Astrocyte of the cerebellum (primary cell): Measurements from ENCODE around the gene NEK10.

Experiments used
- DNase-seq: peaks from one replicate; pipeline ENCODE4 v3.0.0-alpha.2; 2011; ENCODE audit warnings: low read depth
- H3K4me3 ChIP-seq: 2 replicates; pipeline ENCODE4 v1.5.1; 2011; ENCODE audit warnings: mild to moderate bottlenecking, low read depth, low read length, moderate library complexity
- CTCF ChIP-seq: IDR thresholded peaks from 2 replicates; pipeline ENCODE4 v1.5.1; 2012; ENCODE audit warnings: low read length, low read depth, moderate library complexity, mild to moderate bottlenecking; ENCODE audit errors: missing control alignments
- in situ Hi-C: cut with HindIII; loops from 2 replicates; pipeline ENCODE4 v1.10.0; 2017; ENCODE audit warnings: low sequenced_read_pairs

NEK10 gene

DNA sequence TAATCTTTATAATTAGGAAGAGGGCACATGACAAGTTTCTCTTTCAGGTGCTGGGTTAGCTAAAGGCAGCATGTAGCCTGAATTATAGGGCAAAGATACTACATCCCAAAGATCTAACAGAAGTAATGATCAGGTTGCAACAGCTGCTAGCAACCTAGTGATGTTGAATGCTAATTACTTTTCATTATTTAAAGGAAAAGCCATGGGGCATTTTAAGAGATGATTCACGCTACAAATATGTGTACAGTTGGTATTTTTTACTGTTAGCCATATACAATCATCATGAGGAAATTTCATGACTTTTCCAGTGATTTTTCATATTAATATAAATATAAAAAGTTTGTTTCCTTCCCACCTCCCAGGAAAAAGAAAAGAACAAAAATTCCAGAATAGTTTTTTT lies 43.0 kb downstream of the NEK10 start:
- no peak for TF ChIP-seq CTCF
- H3K4me3 ChIP-seq = no peak overlapping the region
- in situ Hi-C loops = no loop called here
- DNase-seq = no peak

DNA sequence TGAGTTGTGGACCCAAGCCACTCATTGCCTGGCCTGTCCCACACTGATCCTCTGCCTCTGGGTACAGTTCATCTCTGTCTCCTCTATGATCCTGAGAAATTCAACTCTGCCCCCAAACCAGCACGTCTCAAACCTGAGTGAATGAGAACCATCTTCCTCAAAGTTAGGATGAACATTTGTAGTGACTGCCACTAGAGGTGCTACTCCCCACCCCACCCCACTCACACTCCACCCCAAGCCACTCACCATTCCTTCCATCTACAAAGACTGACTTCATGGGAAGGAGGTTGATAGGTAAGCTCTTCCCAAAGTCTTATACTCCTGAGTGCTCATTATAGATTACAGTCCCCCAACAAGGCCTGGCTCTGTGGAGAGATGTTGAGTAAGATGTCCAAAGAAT lies 43.8 kb downstream of the NEK10 start:
- in situ Hi-C loops = no loop called here
- no peak overlapping the region for H3K4me3 ChIP-seq
- DNase-seq = no peak
- TF ChIP-seq CTCF = no peak

DNA sequence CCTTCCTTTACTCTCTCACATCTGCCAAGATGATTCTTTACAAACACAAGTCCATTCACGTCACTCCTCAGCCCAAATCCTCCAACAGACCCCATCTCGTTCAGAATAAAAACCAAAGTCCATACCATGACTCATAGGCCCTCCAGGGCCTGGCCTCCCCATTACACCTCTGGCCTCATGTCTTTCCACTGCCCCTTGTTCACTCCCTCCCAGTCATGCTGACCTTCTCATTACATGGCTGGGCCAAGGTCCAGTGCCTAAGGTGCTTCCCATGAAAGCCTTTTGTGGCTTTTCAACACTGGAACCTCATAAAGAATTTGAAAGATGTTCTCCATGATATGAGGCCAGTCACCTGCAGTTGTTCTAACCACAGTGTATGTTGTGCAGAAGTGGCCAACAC lies 44.5 kb downstream of the NEK10 start:
- DNase-seq = no peak
- no peak for TF ChIP-seq CTCF
- H3K4me3 ChIP-seq = no peak overlapping the region
- in situ Hi-C loops = no loop called here

DNA sequence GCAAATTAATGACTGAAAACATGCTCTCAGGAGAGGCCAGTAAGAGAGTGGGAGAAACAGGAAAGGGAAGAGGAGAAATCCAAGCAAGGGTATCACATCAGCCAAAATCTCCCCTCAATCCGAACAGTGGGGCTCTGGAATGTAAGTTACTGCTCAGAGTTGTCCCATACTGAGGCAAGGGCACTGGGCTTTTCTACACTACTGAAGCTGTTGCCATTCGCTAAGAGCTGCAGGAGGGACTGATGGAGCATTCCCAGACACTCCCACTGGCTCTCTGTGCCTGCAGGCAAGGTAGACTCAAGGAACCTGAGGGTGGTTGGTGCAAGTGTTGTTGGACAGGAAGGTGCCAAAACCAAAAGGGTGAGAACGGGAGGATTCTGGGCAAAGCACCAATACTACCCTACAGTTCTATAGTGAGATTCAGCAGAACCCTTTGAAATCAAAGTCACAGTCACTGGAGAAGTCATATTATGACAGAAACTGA lies 46.1 kb downstream of the NEK10 start:
- H3K4me3 ChIP-seq = no peak overlapping the region
- no peak for DNase-seq
- TF ChIP-seq CTCF = no peak
- in situ Hi-C loops = no loop called here

DNA sequence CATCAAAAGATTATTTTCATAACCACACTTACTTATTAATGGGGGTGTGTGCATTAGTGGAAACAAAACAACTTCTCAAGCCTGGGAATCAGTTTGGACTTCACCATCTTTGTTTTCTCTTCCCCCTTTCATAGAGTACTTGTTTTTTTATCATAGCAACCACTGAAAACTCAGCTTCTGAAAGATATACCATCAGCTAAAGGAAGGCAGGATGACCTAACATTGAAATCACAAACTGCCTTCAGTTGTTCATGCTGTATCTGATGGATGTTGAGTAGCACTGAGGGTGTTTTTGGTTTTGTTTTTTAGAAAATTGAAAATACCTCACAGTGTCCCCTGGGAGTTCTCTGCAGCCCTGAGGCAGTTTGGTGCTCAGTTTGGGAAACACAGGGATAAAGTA lies 46.5 kb downstream of the NEK10 start:
- no peak for TF ChIP-seq CTCF
- in situ Hi-C loops = no loop called here
- H3K4me3 ChIP-seq = no peak overlapping the region
- DNase-seq = no peak

DNA sequence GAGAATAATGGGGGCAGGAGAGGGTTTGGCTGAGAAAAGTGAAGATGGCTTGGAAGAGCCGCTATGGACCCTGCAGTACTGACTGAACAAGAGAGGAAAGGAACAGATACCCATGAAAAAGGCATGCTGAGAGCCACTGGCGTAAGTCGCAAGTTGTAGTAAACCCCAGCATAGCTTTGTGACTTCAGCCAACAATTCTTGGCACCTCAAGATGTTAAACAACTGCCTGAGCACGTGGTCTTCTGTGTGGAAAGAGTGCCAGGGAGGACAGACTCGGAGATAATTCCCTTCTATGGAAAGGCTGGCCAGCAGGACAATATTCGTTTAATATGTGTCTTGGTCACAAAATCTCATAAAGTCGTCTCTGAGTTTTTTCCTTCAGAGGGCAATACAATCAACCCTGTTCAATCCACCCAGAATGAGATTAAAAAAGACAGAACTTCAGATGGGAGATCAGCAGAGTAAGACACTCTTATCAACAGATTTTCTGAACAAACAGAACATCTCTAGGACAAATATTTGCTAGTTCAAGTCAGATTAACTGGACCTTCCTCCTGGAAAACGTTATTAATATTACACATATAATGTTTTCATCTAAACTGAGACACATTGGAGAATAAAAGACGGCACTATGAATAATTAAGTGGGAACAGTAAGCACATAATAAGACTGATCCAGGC lies 49.2 kb downstream of the NEK10 start:
- no peak for DNase-seq

More for the DNA sequence above, 49.2 kb downstream of the NEK10 start:
- in situ Hi-C loops = loop anchor here (5.0 kb wide), 1 partner anchor 82 kb away; no protein-coding TSS in a partner anchor
- H3K4me3 ChIP-seq = no peak overlapping the region
- no peak for TF ChIP-seq CTCF
